Fibroblast of pulmonary artery (primary cell): ENCODE results near the gene AFMID.
A peak's percentile ranks its signal among the peaks of the same experiment; 100 is the strongest.
"Not testable (repeated sequence)": the region's sequence is repeated elsewhere in the genome, so short reads cannot be mapped to it uniquely, and the experiment has no call there.

Experiments
- DNase-seq: peaks from one replicate; pipeline ENCODE4 v3.0.0-alpha.2; 2010; ENCODE audit warnings: low read depth
- H3K4me3 ChIP-seq: replicated peaks from 2 replicates; pipeline ENCODE4 v1.5.1; 2011; ENCODE audit warnings: low read depth, mild to moderate bottlenecking, control low read depth, low read length, moderate library complexity
- CTCF ChIP-seq: IDR thresholded peaks from 2 replicates; pipeline ENCODE4 v1.5.1; 2011; ENCODE audit warnings: mild to moderate bottlenecking, control low read depth, low read length, inconsistent platforms; ENCODE audit errors: missing control alignments

AFMID gene

GRCh38 chr17:78186692-78187595 is at the start of gene AFMID, which contains the start of gene TK1:
Gene AFMID (plus strand): TSS chr17:78187362. CDS start chr17:78187371, 9 bp downstream.
Gene TK1 (minus strand): TSS chr17:78187052. CDS start chr17:78186994, 58 bp downstream.
- TF ChIP-seq CTCF: peak; percentile 62
- peak within 1 kb of the TSS; percentile 68 for H3K4me3 ChIP-seq
- peak; percentile 97 for DNase-seq

- no peak overlapping the region for H3K4me3 ChIP-seq
- peak; percentile 23 for TF ChIP-seq CTCF
- DNase-seq: no peak
Measured at GRCh38 chr17:78137392-78138203, 49.6 kb upstream of the AFMID start.

- no peak for DNase-seq
- H3K4me3 ChIP-seq: no peak overlapping the region
- no peak for TF ChIP-seq CTCF
Measured at GRCh38 chr17:78138204-78139060, 48.7 kb upstream of the AFMID start.

- DNase-seq, H3K4me3 ChIP-seq: not testable (repeated sequence)
Measured at GRCh38 chr17:78139861-78140168, 47.3 kb upstream of the AFMID start.

GRCh38 chr17:78140169-78141051 is 46.8 kb upstream of the AFMID start:
- no peak for TF ChIP-seq CTCF
- peak; percentile 57 for DNase-seq
- H3K4me3 ChIP-seq: no peak overlapping the region

GRCh38 chr17:78141437-78142118 is 45.6 kb upstream of the AFMID start:
- no peak overlapping the region for H3K4me3 ChIP-seq
- no peak for TF ChIP-seq CTCF
- DNase-seq: no peak
